HG02884 (cell line): ENCODE data around the gene LYSMD1.
"Not testable (repeated sequence)": the region's sequence is repeated elsewhere in the genome, so short reads cannot be mapped to it uniquely, and the experiment has no call there.

Experiments used
- ATAC-seq: cut with Tn5 transposase; IDR thresholded peaks from one replicate; pipeline ENCODE4 v1.9.1; 2021; ENCODE audit warnings: mild to moderate bottlenecking, moderate library complexity; ENCODE audit not compliant: unreplicated experiment

LYSMD1 gene, protein sequence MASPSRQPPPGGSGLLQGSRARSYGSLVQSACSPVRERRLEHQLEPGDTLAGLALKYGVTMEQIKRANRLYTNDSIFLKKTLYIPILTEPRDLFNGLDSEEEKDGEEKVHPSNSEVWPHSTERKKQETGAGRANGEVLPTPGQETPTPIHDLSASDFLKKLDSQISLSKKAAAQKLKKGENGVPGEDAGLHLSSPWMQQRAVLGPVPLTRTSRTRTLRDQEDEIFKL

DNA sequence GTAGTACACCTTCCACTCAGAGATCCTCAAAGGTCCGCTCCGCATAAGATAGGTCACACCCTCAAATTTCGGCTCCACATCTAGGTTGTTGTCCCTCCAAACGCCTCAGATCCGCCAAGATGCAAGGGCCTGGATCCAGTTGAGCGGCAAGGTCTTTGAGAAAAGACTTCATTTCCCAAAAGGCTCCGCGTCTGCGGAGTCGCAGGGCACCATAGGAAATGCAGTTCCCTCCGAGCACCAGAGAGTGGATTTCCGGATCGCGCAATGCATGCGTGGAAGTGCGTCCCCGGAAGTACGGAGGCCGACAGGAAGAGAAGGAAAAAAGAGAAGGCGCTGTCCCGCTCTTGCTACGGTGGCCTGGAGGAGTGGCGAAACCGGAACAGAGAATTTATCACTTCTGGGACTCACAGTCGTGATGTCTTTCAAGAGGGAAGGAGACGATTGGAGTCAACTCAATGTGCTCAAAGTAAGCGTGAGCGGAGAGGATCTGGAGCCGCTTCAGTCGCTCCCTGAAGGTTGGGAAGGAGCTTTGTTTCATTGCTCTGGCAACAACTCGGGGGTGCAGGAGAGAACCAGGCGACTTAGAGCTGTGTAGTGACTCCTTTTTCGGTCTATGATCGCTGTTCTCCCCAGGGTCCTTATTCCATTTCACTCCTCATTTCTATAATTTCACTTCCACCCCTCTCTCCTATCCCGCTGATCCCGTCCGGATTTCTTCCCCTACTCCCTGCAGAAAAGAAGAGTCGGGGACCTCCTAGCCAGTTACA lies at the start of gene LYSMD1, which contains the start of gene SCNM1:
Gene LYSMD1, minus strand, starts transcription at position 165 of the 767 bp plus-strand sequence. CDS start 644 bp downstream, outside the sequence.
Gene SCNM1, plus strand, starts transcription at position 407 of the 767 bp plus-strand sequence. Its CDS starts 9 bp downstream, at position 416.
- ATAC-seq = peak; percentile 88

DNA sequence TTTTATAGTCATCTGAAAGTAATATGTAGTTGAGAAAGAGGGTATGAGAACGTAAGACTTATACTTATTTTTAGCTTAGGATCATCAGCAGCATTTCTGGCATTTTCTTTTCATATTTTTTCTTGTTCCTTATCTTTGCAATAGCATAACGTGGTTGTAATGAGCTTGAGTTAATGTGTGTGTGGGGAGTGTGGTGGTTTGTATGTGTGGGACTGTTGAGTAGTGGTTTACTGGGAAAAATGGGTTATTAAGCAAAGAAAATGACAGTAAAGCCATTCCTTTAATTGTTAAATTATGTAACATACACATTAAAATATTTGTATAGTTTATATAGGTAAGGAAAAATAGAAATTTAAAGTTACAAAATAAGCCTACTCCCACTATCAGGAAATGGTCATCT lies 47.9 kb upstream of the LYSMD1 start:
- ATAC-seq = no peak

DNA sequence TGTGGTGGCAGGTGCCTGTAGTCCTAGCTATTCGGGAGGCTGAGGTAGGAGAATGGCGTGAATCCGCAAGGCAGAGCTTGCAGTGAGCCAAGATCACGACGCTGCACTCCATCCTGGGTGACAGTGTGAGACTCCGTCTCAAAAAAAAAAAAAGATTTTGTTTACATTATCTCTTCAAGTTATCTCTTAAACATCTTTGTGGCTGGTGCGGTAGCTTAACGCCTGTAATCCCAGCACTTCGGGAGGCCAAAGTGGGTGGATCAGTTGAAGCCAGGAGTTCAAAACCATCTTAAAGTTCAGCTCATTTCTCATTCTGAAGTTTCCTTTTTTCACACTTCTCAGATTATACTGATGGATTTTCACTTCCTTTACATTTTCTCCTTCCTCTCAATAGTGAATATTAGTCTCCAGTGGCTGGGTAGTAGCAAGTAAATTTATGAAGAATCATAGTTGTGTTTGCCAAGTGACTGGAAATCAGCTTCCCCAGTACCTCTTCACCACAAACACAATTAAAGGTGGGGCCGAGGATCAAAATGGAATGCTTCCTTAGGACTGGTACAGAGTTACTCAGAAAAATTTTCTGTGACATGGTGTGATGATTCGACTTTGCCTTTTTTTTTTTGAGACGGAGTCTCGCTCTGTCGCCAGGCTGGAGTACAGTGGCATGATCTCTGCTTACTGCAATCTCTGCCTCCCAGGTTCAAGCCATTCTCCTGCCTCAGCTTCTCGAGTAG lies 46.4 kb upstream of the LYSMD1 start:
- ATAC-seq = no peak

DNA sequence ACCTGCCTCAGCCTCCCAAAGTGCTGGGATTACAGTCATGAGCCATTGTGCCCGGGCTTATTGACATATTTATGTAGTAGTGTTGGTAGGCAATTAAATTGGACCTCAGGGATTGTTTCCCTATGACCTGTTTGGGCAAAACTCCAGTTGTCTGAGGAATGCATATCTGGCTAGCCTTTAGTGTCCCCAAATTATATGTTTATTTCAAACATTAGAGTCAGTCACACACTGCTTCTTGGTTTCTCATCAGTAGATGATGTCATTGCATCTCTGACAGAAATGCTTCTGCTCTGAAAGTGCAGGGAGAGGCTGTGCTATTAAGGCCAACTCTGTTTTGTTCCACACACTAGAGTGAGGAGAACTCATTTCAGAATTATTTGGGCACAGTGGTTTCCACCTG lies 45.1 kb upstream of the LYSMD1 start:
- no peak for ATAC-seq

DNA sequence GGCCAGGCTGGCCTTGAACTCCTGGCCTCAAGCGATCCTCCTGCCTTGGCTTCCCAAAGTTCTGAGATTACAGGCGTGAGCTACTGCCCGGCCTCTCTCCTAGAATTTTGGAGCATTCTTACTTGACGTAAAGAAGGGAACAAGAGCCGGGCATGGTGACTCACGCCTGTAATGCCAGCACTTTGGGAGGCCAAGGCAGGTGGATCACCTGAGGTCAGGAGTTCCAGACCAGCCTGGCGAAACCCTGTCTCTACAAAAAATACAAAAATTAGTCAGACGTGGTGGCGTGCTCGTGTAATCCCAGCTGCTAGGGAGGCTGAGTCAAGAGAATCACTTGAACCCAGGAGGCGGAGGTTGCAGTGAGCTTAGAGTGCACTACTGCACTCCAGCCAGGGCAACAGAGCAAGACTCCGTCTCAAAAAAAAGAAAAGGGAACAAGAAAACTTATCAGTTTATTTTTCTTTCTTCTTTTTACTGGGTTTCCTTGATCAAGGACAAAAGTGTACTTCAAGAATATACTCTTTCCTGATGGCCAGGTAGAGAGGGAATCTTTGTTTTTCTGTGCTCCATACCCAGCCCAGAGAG lies 39.8 kb upstream of the LYSMD1 start:
- not testable (repeated sequence) for ATAC-seq

DNA sequence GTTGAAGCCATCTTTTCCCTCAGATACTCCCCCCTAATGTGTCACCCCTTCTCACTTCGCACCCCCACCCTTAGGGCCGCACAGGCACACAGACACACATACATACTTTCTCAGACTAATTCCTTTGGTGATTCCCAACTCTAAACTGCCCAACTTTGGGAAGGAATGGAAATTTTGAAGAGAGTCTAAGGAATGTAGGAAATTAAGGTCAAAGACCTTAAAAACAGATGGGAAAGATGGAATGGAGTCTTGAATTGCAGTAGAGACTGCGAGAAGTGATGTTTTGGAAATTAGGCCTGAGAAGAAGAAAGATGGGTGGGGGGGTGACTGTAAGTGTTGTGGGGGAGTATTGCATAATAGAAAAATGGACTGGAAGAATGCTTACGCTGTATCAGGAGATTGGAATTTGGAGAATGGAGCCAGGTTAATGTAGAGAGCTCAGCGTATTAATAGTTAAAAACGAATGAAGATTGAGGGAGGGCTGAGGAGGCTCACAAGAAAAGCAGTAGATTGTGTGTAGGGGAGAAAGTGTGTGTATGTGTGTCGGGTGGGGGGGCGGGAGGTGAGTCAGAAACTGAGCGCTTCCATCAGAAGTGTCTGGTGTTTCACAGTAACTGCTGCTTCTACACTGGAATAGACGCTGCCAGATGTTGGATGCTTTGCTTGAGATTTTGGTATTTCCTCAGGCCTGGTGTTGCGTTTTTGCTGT lies 34.3 kb upstream of the LYSMD1 start:
- ATAC-seq = no peak

DNA sequence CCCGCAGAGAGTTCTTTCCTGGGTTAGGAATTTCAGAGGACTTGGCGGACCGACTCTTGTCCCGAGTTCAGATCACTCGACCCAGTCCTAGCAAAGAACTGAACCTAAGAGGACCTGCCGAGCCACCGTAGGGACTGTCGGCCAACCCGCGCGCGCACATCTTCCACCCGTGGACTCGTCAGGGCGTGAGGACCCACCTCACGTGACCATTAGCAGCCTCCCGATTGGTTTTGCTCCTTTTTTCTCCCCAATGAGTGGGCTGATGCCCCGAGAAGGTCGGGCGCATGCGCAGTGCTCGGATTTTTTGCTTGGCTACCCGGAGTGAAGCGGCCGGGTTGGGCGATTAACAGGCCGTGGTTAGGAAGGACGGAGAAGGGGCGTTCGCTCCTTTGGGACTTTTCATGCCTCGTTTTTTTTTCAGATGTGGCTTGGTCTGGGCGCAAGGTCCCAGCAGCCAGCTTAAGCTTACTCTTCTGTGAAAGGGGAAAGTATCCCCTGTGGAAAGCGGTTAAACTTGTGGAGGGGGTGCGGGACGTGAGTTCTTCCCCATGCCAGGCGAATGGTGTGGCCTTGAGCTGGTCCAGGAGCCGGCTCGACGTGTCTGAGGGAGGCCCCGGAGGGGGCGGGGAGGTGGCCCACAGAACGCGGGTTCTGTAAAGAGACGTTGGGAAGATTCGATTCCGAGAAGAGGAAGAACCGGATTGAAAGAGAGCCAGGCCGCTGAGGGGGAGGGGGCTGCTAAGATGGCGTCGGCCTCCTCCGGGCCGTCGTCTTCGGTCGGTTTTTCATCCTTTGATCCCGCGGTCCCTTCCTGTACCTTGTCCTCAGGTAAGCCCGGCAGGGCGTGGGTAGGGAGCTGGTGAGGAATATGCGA lies 32.8 kb upstream of the LYSMD1 start, which contains the start of gene PIP5K1A:
Gene PIP5K1A, plus strand, starts transcription at position 299 of the 874 bp plus-strand sequence. Its CDS starts 445 bp downstream, at position 744.
- ATAC-seq = peak; percentile 73

DNA sequence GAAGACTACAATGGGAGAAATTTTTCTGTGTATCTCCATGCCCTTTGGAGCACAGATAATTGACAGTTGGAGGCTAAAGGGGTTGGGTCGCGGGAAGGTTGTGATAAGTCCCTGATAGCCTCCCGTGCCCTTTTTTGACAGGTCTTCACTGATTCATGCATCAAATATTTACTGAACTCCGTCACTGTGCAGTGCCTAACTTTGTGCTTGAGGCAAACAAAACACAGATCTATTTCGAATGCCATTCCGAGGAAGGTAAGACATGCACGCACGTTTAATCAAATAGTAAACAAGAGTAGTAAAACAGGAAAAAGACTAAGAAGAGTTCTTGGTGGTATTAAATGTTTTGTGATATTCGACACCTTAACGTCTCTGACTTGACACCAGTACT lies 32.2 kb upstream of the LYSMD1 start:
- no peak for ATAC-seq

DNA sequence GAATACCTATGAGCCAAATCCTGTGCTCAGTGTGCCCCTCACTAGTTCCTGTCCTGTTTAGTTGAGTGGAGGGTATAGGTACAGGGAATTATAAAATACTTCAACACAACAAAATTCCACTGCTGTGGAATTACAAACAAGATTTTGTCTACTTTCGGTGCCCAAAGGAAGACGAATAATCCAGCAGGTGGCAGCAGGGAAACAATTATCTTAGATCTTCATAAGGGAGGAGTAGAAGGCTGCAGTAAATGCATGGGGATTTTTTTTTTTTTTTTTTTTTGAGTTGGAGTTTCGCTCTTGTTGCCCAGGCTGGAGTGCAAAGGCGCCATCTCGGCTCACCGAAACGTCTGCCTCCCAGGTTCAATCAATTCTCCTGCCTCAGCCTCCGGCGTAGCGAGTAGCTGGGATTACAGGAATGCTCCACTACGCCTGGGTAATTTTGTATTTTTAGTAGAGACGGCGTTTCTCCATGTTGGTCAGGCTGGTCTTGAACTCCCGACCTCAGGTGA lies 30.6 kb upstream of the LYSMD1 start:
- ATAC-seq = no peak

DNA sequence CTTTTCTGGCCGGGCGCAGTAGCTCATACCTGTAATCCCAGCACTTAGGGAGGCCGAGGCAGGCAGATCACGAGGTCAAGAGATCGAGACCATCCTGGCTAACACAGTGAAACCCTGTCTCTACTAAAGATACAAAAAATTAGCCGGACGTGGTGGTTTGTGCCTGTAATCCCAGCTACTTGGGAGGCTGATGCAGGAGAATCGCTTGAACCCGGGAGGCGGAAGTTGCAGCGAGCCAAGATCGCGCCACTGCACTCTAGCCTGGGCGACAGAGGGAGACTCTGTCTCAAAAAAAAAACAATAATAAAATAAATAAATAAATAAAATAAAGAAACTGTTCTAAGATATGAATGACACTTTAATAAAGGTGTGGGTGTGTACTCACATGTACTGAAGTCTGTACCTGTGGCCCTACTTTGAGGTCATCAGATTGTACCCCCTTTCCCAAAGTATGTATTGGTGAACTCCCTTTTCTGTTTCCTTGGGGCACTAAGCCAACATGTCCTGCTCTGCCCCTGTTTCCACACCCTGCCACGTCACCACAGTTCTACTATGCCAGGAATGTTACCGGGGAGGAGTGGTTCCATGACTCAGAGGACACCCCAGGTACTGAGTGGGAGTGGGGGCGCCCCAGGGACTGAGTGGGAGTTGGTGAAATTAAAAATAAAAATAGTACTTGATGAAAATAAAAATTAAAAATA lies 29.3 kb upstream of the LYSMD1 start:
- ATAC-seq = not testable (repeated sequence)

DNA sequence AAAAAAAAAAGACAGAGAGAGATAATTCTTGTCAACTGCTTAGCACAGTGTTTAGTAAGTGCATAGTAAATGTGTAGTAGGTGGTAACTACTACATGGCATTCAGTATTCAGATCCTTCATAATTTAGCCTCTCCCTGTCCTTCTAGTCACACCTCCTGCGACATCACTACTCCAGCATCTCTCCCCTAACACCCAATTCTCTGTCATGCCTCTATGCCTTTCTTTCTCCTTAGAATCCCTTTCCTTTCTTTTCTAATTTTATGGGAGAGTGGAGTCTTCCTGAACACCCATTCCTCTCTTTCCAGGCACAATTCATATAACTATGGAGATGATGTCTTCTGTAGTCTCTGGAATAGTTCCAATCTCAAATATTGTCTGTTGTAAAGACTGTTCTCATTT lies 28.2 kb upstream of the LYSMD1 start:
- ATAC-seq = no peak

DNA sequence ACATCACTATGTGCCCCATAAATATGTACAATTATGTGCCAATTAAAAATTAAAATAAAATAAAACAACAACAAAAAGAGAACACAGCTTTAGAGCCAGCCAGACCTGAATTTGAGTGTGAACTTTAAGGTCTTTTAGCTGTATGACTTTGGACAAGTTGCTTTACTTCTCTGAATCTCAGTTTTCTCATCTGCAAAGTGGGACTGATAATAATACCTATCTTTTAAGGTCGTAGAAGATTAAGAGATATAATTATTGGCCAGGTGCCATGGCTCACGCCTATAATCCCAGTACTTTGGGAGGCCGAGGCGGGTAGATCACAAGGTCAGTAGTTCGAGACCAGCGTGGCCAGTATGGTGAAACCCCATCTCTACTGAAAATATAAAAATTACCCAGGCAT lies 27.6 kb upstream of the LYSMD1 start:
- no peak for ATAC-seq

DNA sequence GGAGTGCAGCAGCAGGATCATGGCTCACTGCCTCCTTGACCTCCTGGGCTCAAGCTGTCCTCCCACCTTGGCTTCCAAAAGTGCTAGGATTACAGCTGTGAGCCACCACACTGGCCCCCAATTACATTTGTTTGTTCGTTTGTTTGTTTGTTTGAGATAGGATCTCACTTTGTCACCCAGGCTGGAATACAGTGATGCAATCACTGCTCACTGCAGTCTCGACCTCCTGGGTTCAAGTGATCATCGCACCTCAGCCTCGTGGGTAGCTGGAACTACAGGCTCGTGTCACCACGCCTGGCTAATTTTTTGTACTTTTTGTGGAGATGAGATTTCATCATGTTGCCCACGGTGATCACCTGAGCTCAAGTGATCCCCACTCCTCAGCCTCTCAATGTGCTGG lies 26.3 kb upstream of the LYSMD1 start:
- ATAC-seq = no peak

DNA sequence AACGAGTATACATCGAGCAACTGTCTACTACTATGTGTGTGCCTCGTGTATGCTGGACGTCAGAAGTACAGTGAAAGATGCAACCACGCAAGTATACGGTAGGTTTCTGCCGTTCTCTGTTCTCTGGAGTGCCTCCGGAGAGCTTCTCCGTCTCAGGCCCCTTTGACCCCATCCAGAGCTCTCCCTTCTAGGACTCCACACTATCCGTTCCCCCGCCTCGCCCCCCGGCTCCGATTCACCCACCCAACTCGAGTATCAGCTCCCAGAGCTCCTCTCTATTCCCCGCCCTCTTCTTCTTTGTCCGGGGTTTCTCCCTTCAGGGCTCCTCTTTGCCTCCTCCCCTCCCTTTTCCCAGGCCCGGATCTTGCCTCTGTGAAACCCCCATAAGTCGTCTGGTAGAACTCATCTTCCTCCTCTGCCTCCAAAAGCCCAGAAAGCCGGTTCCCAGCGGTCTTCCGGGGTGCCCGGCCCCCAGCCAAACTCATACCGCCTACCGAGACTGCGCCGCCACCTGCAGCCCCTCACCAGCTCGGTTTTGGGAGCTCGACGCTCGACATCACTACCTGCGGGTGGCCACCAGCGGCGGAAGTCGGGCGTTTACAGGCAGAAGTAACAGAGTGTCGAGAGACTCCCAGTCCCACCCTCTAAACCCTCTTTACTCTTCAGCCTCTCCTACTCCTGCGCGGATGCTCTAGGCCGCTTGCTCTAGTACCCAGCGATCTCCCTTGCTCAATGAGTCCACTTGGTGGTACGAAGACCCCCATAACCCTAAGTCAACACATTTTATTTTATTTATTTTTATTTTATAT lies 24.1 kb upstream of the LYSMD1 start, which contains the start of gene VPS72:
Gene VPS72, minus strand, starts transcription at position 561 of the 809 bp plus-strand sequence. Its CDS starts 76 bp downstream, at position 485.
- peak; percentile 82 for ATAC-seq

DNA sequence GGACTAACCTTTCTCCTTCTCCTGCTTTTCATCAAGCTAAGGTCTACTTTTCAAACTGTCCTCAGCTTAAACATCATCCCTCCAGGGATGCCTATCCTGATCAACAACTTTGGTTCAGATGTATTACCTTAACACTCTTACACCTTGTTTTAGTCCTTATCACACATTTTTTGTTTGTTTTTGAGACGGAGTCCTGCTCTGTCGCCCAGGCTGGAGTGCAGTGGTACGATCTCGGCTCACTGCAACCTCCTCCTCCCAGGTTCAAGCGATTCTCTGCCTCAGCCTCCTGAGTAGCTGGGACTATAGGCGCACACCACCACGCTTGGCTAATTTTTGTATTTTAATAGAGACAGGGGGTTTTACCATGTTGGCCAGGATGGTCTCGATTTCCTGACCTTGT lies 23.0 kb upstream of the LYSMD1 start:
- ATAC-seq = not testable (repeated sequence)

DNA sequence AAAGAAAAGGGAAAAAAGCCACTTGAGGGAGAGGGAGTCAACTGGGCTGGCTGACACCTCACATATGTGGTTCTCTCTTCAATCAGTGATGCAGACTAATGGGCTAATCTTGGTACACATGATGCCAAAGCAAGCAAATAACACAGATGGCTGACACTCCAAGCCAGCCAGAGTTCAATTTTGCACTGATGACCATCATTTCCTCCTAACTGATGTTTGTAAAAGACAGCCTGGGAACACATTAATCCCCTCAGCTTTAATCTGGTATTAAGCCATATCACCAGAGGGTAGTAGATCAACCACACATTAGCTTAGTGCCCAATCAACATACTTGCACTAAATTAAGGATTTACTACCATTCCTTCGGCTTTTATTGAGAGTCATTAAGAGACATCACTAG lies 21.5 kb upstream of the LYSMD1 start:
- ATAC-seq = no peak

DNA sequence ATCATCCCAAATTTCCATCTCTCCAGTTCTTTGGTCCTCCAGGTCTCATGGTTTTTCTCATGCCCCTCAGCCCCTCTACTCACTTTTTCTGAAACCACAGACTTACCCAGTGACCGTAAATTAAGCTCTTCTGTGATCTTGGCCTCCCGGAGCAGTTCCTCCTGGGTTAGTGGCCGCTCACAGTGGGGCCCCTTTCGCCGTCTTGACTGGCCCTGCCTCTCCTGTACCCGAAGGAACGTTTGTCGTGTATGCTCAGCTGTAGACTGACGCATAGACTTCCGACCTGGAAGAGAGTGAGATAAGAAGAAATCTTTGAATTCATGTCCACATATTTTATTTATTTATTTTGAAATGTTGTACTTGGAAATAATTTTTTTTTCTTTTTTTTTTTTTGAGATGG lies 18.5 kb upstream of the LYSMD1 start:
- ATAC-seq = no peak
